Heart right ventricle (tissue), 16 donors: ENCODE results near the gene C12orf43. TPM values are rescaled to one million over a fixed set of nuclear protein-coding genes. Genes with fewer than 3 reads are reported as not detected.

Experiments used
- ATAC-seq, 8 donors: fragments of 200-7000 bp; cut with Tn5 transposase; one replicate each; pipeline ENCODE4 v1.9.1; 2020; ENCODE audit warnings: mild to moderate bottlenecking in 8 of 8, moderate library complexity in 8 of 8, moderate number of reproducible peaks in 1 of 8
- DNase-seq, 2 donors: peaks; one replicate each; pipeline ENCODE4 v3.0.0-alpha.2; 2020
- H3K27ac ChIP-seq, 10 donors: fragments of 200-600 bp; sonication (generic) in 2 of 10; one replicate each; pipeline versions ENCODE4 v1.5.0 to v1.8.0; 2020 to 2022; ENCODE audit warnings: mild to moderate bottlenecking in 3 of 10
- H3K27me3 ChIP-seq, 7 donors: fragments of 200-600 bp; one replicate each; pipeline ENCODE4 v1.8.0; 2021 to 2022; ENCODE audit warnings: mild to moderate bottlenecking in 2 of 7
- H3K36me3 ChIP-seq, 9 donors: fragments of 200-600 bp; sonication (generic) in 1 of 9; one replicate each; pipeline versions ENCODE4 v1.5.0 to v1.8.0; 2020 to 2022; ENCODE audit warnings: mild to moderate bottlenecking in 2 of 9
- H3K4me1 ChIP-seq, 9 donors: fragments of 200-600 bp; sonication (generic) in 1 of 9; one replicate each; pipeline versions ENCODE4 v1.5.0 to v1.8.0; 2020 to 2022; ENCODE audit warnings: mild to moderate bottlenecking in 4 of 9
- H3K4me3 ChIP-seq, 10 donors: fragments of 200-600 bp; sonication (generic) in 2 of 10; one replicate each; pipeline versions ENCODE4 v1.5.0 to v1.8.0; 2020 to 2022; ENCODE audit warnings: mild to moderate bottlenecking in 7 of 10, moderate library complexity in 2 of 10
- H3K9me3 ChIP-seq, 11 donors: fragments of 200-600 bp in 10 of 11; sonication (generic) in 2 of 11; one replicate each; pipeline versions ENCODE4 v1.5.0 to v1.8.0; 2013 to 2022; ENCODE audit warnings: mild to moderate bottlenecking in 2 of 11, control low read depth in 1 of 11, moderate library complexity in 1 of 11
- CTCF ChIP-seq, 9 donors: fragments of 200-600 bp; sonication (generic) in 2 of 9; IDR thresholded peaks; one replicate each; pipeline versions ENCODE4 v1.5.0 to v1.8.0; 2021 to 2022; ENCODE audit warnings: antibody characterized with exemption in 9 of 9, mild to moderate bottlenecking in 5 of 9, moderate library complexity in 1 of 9
- WGBS, 2 donors: extraction: QIAGEN DNeasy Blood & Tissue Kit; methylation state at CpG; one replicate each; pipeline ENCODE4 v1.1.7; 2013; ENCODE audit warnings: inconsistent platforms in 1 of 2; 5-methylcytosine and 5-hydroxymethylcytosine counted together
- intact Hi-C, 10 donors: fragments of 100-400 bp; cut with DNase I; formaldehyde crosslinking; loops; one replicate each; pipeline versions ENCODE4 v1.11.1 to v1.14.2; 2022
- polyA plus RNA-seq, 2 donors: library from polyadenylated mRNA; stranded (reverse); fragments of 200-250 nt; gene quantifications; one replicate each; pipeline ENCODE4 v1.2.3, GENCODE V29; 2013
- total RNA-seq, 10 donors: library from RNA; stranded (reverse); fragmentation: NEBNext Ultra II Directional in 3 of 10; extraction: Animal tissue kit (Norgen Biotek cat#: 25700) in 3 of 10; gene quantifications; one replicate each; pipeline versions ENCODE4 v1.2.1 to v1.2.4, GENCODE V29; 2021 to 2023
- donor health status: Arrhythmogenic right ventricular cardiomyopathy.
- donor health status: ischemic (EF 13 %, LVEDD 7.1; RV severe dilation, severe dysfunction).
- donor health status: healthy with polysubstance abuse.
- donor health status: DM: no; HTN: yes; CAD: no.
- donor health status: DM: no; HTN: no; CAD: no.
- donor health status: ischemic (EF 25% LVEDD 6.9; RV normal size, moderate dysfunction).
- donor health status: ischemic (EF 25% LVEDD 5.7; RV mildly dilated, moderate dysfunction).
- donor health status: healthy.
- donor health status: DM: yes; HTN: yes; CAD: no.
- donor health status: Ischemic cardiomyopathy.
- donor health status: ischemic (EF 35%, LVEDD 5.7; RV mildly dilated, moderate dysfunction).
- donor health status: nonischemic (EF 11% LVEDD 7.7; RV severe dilation, severe dysfunction).
- donor health status: DM: yes; HTN: yes; CAD: no.
- donor health status: PGD.
- donor health status: ischemic (EF 29% LVEDD 5.4; RV normal size, mild dysfunction).
- donor health status: nonischemic (EF 23%, LVEDD 6.1; RV moderate dilation, normal function).

Gene C12orf43
- total and polyA plus RNA-seq, 12 donors = 5.7 to 11.4 (median 8.5) TPM

GRCh38 chr12:120989687-120990086 is 26.6 kb downstream of the C12orf43 start:
- Histone ChIP-seq H3K27me3 (no peaks in the 10 kb centered on the region), H3K4me1 (no peaks in the 10 kb centered on the region), H3K36me3 (no peaks in the 10 kb centered on the region), H3K4me3 (no peak overlapping the region), H3K27ac (no peak overlapping the region), H3K9me3 (no peaks in the 10 kb centered on the region)
- ATAC-seq (no peak), DNase-seq (no peak)
- 83 to 89% methylated on average over 3 of the region's 3 CpGs for WGBS, 2 donors
- no peak for TF ChIP-seq CTCF (IDR thresholded peaks at IDR 0.05)
- intact Hi-C loops = loop anchor here in 1 of 10 donors (10.0 kb wide), 1 partner anchor 115 kb away; no protein-coding TSS in a partner anchor

GRCh38 chr12:120988658-120989057 is 27.6 kb downstream of the C12orf43 start:
- no peak for TF ChIP-seq CTCF (IDR thresholded peaks at IDR 0.05)
- Histone ChIP-seq H3K4me3 (no peak overlapping the region), H3K36me3 (no peaks in the 10 kb centered on the region), H3K27me3 (no peaks in the 10 kb centered on the region), H3K27ac (no peak overlapping the region), H3K4me1 (no peaks in the 10 kb centered on the region), H3K9me3 (no peaks in the 10 kb centered on the region)
- ATAC-seq = no peak
- intact Hi-C loops = no loop called here
- DNase-seq = no peak
- 91 to 93% methylated on average over 17 of the region's 17 CpGs for WGBS, 2 donors

GRCh38 chr12:120988234-120988633 is 28.1 kb downstream of the C12orf43 start:
- Histone ChIP-seq H3K4me3 (no peak overlapping the region), H3K27ac (no peak overlapping the region), H3K4me1 (no peaks in the 10 kb centered on the region), H3K27me3 (no peaks in the 10 kb centered on the region), H3K9me3 (no peaks in the 10 kb centered on the region), H3K36me3 (no peaks in the 10 kb centered on the region)
- whole genome bisulfite sequencing, 2 donors = 85 to 93% methylated on average over 4 of the region's 4 CpGs
- DNase-seq = no peak
- no peak for ATAC-seq
- intact Hi-C loops = no loop called here
- TF ChIP-seq CTCF (IDR thresholded peaks at IDR 0.05) = no peak

GRCh38 chr12:120984351-120984898 is 31.9 kb downstream of the C12orf43 start:
- Histone ChIP-seq H3K4me1 (no peaks in the 10 kb centered on the region), H3K36me3 (no peaks in the 10 kb centered on the region), H3K27me3 (peaks cover 0 to 2% (median 0%) of the 10 kb centered on the region in 7 donors), H3K9me3 (no peaks in the 10 kb centered on the region), H3K4me3 (no peak overlapping the region), H3K27ac (no peak overlapping the region)
- WGBS, 2 donors = 72 to 82% methylated on average over 3 of the region's 3 CpGs
- intact Hi-C loops = no loop called here
- DNase-seq (no peak), ATAC-seq (no peak)
- TF ChIP-seq CTCF (IDR thresholded peaks at IDR 0.05) = no peak
